NCI-H510A treated with DMSO at 0.1 percent for 48 hours (cell line): ENCODE data around the gene HOXC6.

Experiments used
- DNase-seq: peaks from one replicate; lab custom pipeline; 2025; lab: John Stamatoyannopoulos, UW

Gene HOXC6

GRCh38 chr12:54015018-54015931, 13.0 kb upstream of the HOXC6 start:
- DNase-seq: no peak

- DNase-seq: no peak
Observed at GRCh38 chr12:54016051-54016450, 12.2 kb upstream of the HOXC6 start.

GRCh38 chr12:54016478-54016964, 11.7 kb upstream of the HOXC6 start:
- no peak for DNase-seq

- peak; percentile 94 for DNase-seq
Observed at GRCh38 chr12:54017027-54017788, 11.0 kb upstream of the HOXC6 start.

- peak; percentile 94 for DNase-seq
Observed at GRCh38 chr12:54017878-54018467, 10.3 kb upstream of the HOXC6 start.

GRCh38 chr12:54018468-54018984, 9.7 kb upstream of the HOXC6 start:
- DNase-seq: no peak

GRCh38 chr12:54019091-54019811, 9.0 kb upstream of the HOXC6 start:
- no peak for DNase-seq

- DNase-seq: no peak
Observed at GRCh38 chr12:54019924-54020590, 8.2 kb upstream of the HOXC6 start.

GRCh38 chr12:54020591-54021405, 7.4 kb upstream of the HOXC6 start:
- DNase-seq: no peak

- DNase-seq: peak; percentile 11
Observed at GRCh38 chr12:54021432-54022013, 6.7 kb upstream of the HOXC6 start.

- no peak for DNase-seq
Observed at GRCh38 chr12:54022960-54023884, 5.0 kb upstream of the HOXC6 start.

- no peak for DNase-seq
Observed at GRCh38 chr12:54024127-54024526, 4.1 kb upstream of the HOXC6 start.

- DNase-seq: no peak
Observed at GRCh38 chr12:54024581-54025305, 3.5 kb upstream of the HOXC6 start.

GRCh38 chr12:54025499-54026405, 2.5 kb upstream of the HOXC6 start:
- no peak for DNase-seq

GRCh38 chr12:54026640-54027441, 1.4 kb upstream of the HOXC6 start:
- DNase-seq: no peak

- DNase-seq: no peak
Observed at GRCh38 chr12:54027442-54027786, 826 bp upstream of the HOXC6 start.
